GM12878 (cell line): ENCODE data around the gene LTB4R. TPM values are rescaled to one million over a fixed set of nuclear protein-coding genes. Genes with fewer than 3 reads are reported as not detected.

Experiments used
- FOS ChIP-seq: IDR thresholded peaks from 3 replicates; pipeline ENCODE4 v1.6.1; 2011; ENCODE audit warnings: borderline replicate concordance; ENCODE audit not compliant: insufficient read length; ENCODE audit errors: extremely low read depth
- IRF4 ChIP-seq: IDR thresholded peaks from 2 replicates; pipeline ENCODE4 v1.6.1; 2011; ENCODE audit warnings: low read depth, low read length
- PAX8 ChIP-seq: fragments of 450-650 bp; IDR thresholded peaks from 2 replicates; pipeline ENCODE4 v1.6.1; 2017; ENCODE audit warnings: mild to moderate bottlenecking, moderate library complexity
- RUNX3 ChIP-seq: IDR thresholded peaks from 2 replicates; pipeline ENCODE4 v1.6.1; 2012; ENCODE audit warnings: low read length, inconsistent platforms
- SMAD1 ChIP-seq: fragments of 450-650 bp; IDR thresholded peaks from 2 replicates; pipeline ENCODE4 v1.6.1; 2018; ENCODE audit warnings: mild to moderate bottlenecking, low read depth; ENCODE audit not compliant: partially characterized antibody
- ZNF384 ChIP-seq: IDR thresholded peaks from 2 replicates; pipeline ENCODE4 v1.6.1; 2012; ENCODE audit warnings: low read depth, mild to moderate bottlenecking, low read length, improper control_type of control experiment, borderline replicate concordance
- ZNF687 ChIP-seq: fragments of 450-650 bp; IDR thresholded peaks from 2 replicates; pipeline ENCODE4 v1.6.1; 2017; ENCODE audit warnings: mild to moderate bottlenecking, moderate library complexity
- ZZZ3 ChIP-seq: IDR thresholded peaks from 2 replicates; pipeline ENCODE4 v1.6.1; 2011; ENCODE audit warnings: low read depth; ENCODE audit not compliant: control insufficient read depth, insufficient read length
- polyA plus RNA-seq, 11 experiments: library from polyadenylated mRNA; depleted of rRNA in 4 of 11; unstranded in 6 of 11; stranded (reverse) in 5 of 11; fragments of >200 nt; fragmentation: Nextera tagmentation in 4 of 11; fragmentation: Illumina TruSeq in 1 of 11; extraction: Ambion mirVana in 4 of 11; extraction: Trizol in 1 of 11; gene quantifications; 1 replicate in 1 of 11; 2 replicates in 10 of 11; pipeline versions ENCODE4 v1.2.1 to v1.2.3, GENCODE V29; 2011 to 2016; ENCODE audit warnings: inconsistent platforms in 2 of 11, missing spikeins in 2 of 11, low read depth in 1 of 11
- total RNA-seq, 4 experiments: library from RNA; depleted of rRNA in 3 of 4; stranded (reverse); fragments of >200 nt in 3 of 4; fragmentation: Illumina TruSeq in 1 of 4; extraction: Trizol in 1 of 4; gene quantifications; 2 replicates each; pipeline versions ENCODE4 v1.2.1 to v1.2.3, GENCODE V29; 2013 to 2021

Gene LTB4R
- total and polyA plus RNA-seq, 10 of the 15 experiments (the other 5 are each of a cell fraction or from before 2014, with no cell fraction given), result 1.2 to 14.0 (median 4.0) TPM

- TF ChIP-seq IRF4 (no peak), ZNF384 (no peak), ZZZ3 (no peak), RUNX3 (no peak), ZNF687 (no peak), PAX8 (no peak), SMAD1 (no peak), FOS (no peak)
Measured at GRCh38 chr14:24278424-24278823, 32.9 kb upstream of the LTB4R start (continued).
